Stimulated activated CD4-positive, alpha-beta T cell treated with anti-CD3 and anti-CD28 coated beads, Interleukin-15, amount 100 ng/mL, for 48 hours (primary cell): ENCODE data around the gene SHPK.
"Not testable (repeated sequence)": the region's sequence is repeated elsewhere in the genome, so short reads cannot be mapped to it uniquely, and the experiment has no call there.

ENCODE experiments used
- DNase-seq, 2 donors: peaks; one replicate each; pipeline ENCODE4 v3.0.0-alpha.2; 2020; ENCODE audit warnings: low read depth in 2 of 2

The SHPK gene

DNA sequence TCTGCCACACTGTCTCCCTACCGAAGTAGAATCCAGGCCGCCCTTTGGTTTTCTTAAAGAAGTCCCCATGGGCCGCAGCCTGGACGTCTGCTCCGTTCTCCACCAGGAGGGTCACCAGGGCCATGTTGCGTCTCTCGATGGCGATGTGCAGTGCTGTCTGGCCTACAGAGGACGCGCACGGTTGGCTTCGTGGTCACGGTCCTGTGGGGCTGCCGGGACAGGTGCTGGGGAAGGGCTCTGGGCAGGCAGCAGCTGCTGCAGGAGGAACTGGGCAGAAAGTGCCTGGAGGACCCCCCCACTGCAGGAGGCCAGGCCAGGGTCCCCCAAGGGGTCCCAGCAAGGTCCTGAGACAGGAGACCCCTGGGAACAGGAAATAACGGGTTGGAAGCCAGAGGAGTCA, 45.8 kb downstream of the SHPK start:
- DNase-seq, result no peak

DNA sequence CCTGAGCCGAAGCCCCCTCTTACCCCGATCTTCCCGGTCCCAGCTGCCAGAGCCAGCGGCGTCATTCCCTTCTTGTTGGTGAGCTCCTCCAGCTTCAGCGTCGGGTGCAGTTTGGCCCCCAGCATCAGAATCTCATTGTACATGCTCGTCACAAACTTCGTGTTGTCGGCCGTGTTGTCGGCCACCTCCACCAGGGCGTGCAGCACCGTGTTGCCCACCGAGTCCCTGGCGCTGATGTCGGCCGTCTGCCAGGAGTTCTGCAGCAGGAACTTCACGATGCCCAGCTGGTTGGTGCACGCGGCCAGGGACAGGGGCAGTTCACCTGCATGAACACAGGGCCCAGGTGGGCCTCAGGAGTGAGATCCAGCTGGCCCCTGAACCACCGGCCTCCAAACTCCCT, 46.3 kb downstream of the SHPK start:
- DNase-seq, result no peak

DNA sequence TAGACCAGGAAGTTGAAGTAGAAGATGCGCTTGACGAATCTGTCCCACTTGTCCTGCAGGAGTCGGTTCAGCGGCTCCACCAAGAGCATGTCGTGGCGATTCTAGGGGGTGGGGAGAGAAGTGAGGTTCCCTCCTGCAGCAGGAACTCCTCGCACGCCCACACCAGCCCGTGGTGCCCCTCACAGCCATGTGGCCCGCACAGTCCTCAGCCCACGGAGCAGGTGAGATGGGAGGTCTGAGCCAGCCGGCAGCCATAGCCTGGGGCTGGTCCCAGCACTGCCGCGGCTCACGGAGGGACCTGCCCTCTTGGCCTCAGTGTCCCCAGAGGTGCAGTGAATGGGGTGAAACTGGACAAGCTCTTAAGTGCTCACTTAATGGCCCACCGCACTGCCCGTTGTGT, 50.2 kb downstream of the SHPK start:
- DNase-seq, result no peak

DNA sequence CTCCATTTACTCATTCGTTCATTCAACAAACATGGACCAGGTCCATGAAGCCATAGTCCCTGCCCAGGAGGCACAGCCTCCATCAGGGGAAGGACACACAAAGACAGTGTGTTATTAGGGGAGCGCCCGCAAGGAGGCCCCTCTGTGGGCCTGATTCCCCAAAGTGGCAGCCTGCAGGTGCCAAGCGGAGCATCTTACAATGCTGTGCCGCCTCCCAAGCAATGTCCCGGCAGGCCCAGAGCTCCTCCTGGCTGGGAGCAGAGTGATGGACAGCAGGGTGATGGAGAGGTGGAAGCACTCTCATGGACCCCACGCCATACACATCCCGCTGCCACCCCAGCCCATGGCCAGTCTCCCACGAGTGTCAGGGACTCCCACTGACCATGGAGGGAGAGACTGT, 52.6 kb downstream of the SHPK start:
- no peak for DNase-seq

DNA sequence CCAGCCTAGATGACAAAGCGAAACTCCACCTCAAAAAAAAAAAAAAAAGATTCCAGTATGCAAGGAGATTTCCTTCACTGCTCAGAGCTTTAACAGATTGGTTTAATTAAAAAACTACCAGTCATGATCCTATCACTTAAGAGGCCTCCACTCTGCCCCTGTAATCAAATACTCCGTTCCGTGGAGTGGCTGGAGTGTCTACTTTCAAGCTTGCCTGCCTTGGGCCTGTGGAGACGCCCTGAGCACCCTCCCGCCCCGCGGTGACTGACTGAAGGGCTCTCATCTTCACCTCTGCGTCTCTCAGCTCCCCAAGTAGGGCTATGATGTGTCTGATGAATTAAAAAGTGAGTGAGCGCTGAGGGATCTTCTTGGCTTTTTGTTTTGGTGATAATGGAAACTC, 53.1 kb downstream of the SHPK start:
- no peak for DNase-seq

DNA sequence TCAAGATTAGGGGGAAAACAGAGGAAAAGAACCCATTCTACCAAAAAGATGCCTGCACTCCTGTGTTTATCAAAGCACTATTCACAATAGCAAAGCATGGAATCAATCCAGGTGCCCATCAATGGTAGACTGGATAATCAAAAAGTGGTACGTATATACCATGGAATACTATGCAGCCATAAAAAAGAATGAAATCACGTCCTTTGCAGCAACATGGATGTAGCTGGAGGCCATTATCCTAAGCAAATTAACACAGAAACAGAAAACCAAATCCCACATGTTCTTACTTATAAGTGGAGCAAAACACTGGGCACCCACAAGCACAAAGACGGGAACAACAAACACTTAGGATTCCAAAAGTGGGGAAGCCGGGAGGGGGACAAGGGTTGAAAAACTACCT, 57.4 kb downstream of the SHPK start:
- DNase-seq, result not testable (repeated sequence)

DNA sequence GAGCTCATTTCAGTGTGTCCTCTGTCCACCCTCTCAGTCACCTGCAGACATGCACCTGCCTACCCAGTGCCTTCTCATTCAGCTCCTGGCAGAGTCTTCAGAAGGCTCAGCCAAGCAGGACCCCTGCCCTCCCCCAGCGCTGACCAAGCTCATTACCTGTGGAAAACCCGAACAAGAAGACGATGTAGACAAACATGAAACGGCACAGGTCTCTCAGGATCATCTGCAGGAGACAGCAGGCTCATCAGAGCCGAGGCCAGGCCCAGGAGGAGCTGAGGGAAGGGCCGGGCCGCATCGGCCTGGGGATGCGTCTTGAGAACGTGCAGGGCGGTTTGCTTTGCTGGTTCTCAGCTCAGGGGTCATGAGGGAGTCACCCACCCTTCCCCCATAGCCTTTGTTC, 59.1 kb downstream of the SHPK start:
- DNase-seq, result no peak

DNA sequence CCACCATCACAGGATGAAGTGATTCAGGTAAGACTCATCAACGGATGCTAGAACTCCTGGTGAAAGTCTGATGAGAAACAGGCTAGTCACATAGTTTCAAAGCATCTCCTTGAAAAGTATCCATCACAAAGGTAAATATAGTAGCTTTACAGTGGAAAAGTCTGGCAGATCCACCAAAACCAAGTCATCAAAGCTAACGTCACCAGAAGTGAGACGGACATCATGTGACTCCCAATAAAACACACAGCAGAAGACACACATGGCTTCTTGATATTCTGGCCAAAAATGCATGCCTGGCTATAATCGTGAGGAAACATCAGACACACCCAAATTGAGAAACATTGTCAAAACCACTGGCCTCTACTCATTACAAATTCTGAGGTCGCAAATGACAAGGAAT, 60.5 kb downstream of the SHPK start:
- DNase-seq, result no peak

DNA sequence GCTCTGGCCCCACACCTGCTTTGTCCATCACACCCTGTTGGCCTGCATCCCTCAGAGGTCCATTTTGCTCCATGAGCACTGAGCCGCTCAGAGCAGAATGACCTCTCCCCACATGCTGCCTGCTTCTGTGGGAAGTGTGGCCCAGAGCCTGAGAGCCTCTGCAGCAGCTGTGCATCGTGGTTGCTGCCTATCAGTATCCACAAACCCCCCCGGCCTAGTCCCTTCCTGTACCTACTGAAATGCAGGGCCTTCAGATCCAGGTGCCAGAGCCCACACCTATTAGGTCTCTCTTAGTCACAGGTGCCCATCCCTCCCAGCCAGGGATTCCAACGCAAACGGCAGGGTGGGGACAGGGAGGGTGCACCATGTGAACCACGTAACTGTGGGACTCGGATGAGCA, 61.8 kb downstream of the SHPK start:
- DNase-seq, result no peak

DNA sequence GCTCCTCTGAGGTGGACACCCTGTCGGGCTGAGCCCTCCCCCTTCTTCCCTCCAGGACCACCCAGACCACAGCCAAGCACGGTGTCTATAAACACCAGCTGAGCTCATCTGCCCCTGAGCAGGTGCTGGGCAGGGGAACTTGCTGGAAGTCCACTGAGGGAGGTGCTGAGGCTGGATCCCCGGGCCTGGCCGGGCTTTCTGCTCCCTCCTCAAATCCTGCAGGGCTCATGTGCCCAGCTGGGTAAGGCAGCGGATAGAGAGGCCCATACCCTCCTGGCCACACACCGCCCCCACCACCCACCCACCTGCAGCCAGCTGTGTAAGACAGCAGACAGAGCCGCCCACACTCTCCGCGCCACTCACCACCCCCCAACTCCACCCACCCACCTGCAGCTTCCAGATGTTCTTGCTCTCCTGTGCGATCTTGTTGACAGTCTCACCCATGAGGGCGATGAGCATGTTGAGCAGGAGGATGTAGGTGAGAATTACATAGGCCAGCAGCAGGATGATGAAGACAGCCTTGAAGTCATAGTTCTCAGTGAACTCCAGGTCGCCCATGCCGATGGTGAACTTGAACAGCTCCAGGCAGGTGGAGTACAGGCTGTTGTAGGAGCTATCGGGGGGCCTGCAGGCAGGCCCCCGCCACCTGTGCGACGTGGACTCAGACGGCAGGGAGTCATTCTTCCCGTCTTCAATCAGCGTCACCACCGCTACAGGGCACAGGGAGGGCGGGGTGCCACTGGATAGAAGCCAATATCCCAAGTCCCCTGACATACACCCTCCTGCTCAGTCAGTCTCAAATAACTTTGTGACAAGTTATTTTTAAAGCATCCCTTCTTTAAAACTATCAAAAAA, 62.6 kb downstream of the SHPK start:
- no peak for DNase-seq

DNA sequence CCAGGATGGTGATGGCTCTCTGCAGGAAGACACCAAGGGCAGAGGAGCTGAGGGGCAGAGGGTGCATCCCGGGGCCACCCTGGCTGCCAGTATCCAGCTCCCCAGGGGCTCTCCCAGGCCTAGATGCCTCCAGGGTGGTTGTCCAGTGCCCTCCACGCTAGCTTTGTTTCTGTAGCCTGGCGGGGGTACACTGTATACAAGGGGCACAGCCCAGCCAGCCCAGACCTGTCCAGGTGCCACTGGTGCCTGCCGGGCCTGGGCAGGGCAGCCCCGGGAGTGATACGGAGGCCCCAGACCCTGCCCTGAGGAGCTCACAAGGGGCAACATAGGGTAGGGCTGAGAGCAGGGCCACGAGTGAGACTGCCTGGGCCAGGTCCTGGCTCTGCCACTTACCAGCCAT, 63.8 kb downstream of the SHPK start:
- no peak for DNase-seq

DNA sequence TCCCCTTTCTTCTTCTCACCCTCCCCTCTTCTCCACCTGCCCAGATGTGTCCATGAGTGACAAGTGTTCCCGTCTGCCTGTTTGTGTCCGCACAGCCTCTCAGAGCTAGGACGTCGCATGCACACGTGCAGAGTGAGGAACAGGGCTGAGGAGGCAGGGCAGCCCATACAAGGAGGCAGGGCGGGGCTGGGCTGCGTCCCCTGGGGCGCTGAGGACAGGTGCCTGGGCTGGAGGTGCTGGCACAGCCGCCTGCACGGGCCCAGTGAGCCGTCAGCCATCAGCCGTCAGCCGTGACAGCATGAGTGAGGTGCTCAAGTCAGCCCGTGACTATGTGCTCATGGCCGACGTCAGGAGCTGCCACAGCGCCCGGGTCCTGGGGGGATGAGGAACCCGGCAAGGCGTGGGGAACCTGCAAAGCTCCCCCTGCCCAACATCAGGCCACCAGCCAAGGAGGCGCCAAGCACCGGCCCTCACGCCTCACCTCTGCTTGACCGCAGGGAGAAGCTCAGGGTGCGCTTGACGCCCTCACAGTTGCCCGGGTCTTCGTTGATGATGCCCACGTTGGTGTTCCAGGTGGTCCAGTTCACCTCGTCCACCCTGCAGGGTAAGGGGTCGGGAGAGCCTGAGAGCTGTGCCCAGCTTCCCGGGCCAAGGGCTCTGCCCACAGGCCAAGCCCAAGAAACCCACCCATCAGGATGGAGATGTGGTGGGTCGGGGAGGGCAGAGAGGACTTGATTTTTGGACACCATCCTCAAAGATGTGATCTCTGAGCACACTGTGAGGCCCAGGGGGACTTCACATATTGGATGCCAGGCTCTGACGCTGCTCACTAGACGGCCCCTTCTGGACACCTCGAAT, 64.8 kb downstream of the SHPK start:
- no peak for DNase-seq

DNA sequence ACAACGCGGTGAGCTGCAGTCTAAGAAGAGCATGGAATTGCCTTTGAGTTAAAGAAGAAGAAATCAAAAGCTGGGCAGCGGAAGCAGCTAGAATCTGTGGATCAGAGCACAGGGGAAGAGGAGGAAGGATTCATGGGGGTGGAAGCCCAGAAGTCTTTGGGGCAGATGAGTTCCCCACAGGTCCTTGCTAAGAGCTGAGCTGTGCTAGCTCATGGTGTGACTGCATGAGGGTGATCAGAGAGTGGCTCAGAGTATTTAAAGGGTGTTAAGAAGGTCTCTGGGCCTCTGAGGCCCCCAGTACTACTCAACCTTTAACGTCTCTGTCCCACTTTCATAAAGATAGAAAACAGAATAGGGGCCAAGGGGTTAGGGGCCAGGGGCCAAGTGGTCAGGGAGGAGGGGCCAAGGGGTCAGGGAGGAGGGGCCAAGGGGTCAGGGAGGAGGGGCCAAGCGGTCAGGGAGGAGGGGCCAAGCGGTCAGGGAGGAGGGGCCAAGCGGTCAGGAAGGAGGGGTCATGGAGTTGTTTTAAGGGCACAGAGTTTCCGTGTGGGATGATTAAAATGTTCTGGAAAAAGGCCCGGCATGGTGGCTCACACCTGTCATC, 66.4 kb downstream of the SHPK start:
- DNase-seq, result no peak

DNA sequence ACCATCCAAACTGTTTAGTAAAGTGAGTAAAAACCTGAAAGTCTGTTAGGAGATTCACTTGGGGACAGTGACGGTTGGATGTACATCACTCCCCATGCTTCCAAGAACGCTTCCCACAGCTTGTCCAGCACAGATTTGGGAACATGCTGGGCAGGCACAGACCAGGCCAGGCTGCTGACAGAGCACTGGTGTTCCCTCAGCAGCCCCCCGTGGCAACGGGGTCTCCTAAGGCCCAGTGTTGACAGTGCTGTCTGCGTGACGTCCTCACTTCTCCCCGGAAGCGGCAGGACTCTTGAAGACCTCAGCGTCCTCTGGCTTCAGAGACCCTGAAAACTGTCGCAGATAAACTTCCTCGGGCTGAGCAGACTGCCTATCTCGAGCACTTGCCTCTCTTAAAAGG, 69.5 kb downstream of the SHPK start:
- DNase-seq, result no peak

DNA sequence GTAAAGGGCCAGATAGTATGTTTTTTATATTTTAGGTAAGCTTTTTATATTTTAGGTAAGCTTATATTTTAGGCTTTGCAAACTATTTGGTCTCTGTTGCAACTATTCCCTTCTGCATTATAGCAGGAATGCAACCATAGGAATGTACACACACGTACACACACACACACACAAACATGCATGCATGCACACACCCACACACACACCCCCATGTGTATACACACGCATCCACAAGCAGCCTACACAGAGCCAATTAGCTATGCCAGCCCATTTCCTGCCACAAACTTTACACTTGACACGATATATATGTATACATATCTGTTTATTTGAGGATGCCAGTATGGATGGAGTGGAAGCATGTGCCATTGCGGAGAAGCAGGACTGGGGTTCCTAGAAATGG, 70.9 kb downstream of the SHPK start:
- DNase-seq, result no peak

DNA sequence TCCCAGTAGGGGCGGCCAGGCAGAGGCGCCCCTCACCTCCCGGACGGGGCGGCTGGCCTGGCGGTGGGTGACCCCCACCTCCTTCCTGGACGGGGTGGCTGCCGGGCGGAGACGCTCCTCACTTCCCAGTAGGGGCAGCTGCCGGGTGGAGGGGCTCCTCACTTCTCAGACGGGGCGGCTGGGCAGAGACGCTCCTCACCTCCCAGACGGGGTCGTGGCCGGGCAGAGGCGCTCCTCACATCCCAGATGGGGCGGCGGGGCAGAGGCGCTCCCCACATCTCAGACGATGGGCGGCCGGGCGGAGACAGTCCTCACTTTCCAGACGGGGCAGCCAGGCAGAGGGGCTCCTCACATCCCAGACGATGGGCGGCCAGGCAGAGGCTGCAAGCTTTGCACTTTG, 71.8 kb downstream of the SHPK start:
- not testable (repeated sequence) for DNase-seq

DNA sequence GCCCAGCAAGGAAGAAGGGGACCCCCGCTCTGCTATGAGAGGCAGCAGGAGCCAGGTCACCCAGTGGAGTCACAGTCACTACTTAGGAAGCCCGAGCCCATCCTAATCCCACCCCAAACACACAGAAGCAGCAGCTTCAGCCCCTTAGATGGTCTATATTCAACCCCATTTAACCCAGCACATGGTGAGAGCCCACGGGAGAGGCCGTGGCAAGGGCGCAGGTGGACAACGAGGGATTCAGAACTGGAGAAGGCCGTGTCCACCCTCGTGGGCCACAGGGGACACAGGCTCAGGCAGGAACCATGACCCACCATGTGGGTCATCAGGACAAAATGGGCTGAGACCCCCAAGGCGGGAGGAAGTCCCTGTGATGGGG, 76.8 kb downstream of the SHPK start:
- DNase-seq, result no peak

DNA sequence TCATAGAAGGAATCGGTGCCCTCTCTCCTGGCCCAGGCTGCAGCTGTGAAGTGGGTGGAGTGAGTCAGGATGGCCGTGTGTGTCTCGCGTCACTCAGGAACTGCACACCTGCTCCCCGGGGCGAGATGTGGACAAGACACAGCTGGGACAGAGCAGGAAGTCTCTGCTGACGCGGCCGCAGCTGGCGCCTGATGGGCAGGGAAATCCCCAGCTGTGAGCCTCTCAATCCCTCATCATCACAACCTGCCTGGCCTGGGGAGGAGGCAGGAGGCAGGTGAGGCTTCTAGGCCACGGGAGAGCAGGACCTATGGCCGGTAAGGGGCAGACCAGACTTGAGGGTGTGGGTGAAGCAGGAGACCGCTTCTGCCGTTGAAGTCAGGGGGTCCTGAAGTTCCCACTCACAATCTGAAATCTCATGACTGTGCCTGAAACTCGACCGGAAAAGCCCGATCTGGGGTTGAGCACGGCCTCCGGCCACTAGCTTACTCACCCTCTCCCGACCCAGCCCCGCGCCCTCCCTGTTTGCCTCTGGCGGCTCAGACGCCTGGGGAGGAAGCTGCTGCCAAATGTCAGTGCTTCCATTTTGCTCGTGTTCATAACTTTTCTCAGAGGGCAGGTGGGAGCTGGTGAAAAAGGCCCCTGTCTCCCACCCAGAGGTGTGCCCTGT, 77.3 kb downstream of the SHPK start:
- peak; percentile 45 to 53 for DNase-seq
